MM.1S (cell line): Measurements from ENCODE around the gene PTPRZ1.

Experiments used
- CTCF ChIP-seq: fragments of 300-600 bp; sonication (generic); IDR thresholded peaks from 2 replicates; pipeline ENCODE4 v1.5.1; 2016; ENCODE audit warnings: antibody characterized with exemption, low read length, mixed read lengths
- EZH2 ChIP-seq: fragments of 300-600 bp; sonication (generic); optimal IDR thresholded peaks from 2 replicates; pipeline ENCODE3; 2017; ENCODE audit warnings: low read depth, mild to moderate bottlenecking, antibody characterized with exemption, low read length, mixed read lengths
- EZH2phosphoT487 ChIP-seq: fragments of 300-600 bp; sonication (generic); IDR thresholded peaks from 2 replicates; pipeline ENCODE4 v1.6.1; 2018; ENCODE audit warnings: antibody characterized with exemption, low read length

GRCh38 chr7:122018032-122018431 lies 145.1 kb downstream of the PTPRZ1 start:
- no peak for TF ChIP-seq CTCF
- TF ChIP-seq EZH2phosphoT487: no peak
- TF ChIP-seq EZH2: no peak
